ENCODE results near the gene CDK5RAP1. TPM values are rescaled to one million over a fixed set of nuclear protein-coding genes. Genes with fewer than 3 reads are reported as not detected.
"Not testable (repeated sequence)": the region's sequence is repeated elsewhere in the genome, so short reads cannot be mapped to it uniquely, and the experiment has no call there.

CDK5RAP1 gene
- total and polyA plus RNA-seq, 11 donors: 17.6 to 34.9 (median 21.2) TPM

DNA sequence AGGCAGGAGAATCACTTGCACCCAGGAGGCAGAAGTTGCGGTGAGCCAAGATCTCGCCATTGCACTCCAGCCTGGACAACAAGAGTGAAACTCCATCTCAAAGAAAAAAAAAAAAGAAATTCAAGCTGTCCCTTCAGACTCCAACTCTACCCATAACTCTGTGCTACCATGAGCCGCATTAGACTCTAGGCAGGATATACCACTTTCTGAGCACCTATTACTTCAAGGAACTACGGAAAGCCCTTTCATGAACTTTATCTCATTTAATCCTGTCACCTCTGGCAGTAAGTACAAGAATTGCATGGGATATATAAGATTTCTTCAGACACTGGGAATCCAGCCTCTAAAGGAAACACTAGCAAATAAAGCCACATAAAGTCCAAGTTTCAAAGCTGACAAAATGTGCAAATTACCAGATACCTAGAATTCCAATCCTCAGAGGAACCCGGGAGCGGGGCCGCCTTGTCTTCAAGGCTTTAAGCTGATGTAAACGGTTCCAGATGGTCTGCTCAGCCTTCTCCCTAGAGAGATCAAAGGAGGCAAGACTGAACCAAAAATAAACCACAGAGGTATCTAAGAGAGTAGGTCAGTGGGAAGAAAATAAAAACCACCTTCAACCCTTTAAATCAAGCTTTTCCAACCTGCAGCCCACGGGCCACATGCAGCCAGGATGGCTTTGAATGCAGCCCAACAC is 9.4 kb downstream of the CDK5RAP1 start:
- no peak for ATAC-seq
- no peak for DNase-seq
- Histone ChIP-seq H3K27ac (no peak overlapping the region), H3K27me3 (no peaks in the 10 kb centered on the region), H3K4me1 (peaks cover 0 to 2% (median 0%) of the 10 kb centered on the region in 12 donors), H3K36me3 (peaks cover 0 to 88% (median 69%) of the 10 kb centered on the region in 9 donors), H3K9me3 (no peaks in the 10 kb centered on the region), H3K4me3 (no peak overlapping the region)
- TF ChIP-seq, protein P1, sequence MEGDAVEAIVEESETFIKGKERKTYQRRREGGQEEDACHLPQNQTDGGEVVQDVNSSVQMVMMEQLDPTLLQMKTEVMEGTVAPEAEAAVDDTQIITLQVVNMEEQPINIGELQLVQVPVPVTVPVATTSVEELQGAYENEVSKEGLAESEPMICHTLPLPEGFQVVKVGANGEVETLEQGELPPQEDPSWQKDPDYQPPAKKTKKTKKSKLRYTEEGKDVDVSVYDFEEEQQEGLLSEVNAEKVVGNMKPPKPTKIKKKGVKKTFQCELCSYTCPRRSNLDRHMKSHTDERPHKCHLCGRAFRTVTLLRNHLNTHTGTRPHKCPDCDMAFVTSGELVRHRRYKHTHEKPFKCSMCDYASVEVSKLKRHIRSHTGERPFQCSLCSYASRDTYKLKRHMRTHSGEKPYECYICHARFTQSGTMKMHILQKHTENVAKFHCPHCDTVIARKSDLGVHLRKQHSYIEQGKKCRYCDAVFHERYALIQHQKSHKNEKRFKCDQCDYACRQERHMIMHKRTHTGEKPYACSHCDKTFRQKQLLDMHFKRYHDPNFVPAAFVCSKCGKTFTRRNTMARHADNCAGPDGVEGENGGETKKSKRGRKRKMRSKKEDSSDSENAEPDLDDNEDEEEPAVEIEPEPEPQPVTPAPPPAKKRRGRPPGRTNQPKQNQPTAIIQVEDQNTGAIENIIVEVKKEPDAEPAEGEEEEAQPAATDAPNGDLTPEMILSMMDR (IDR thresholded peaks at IDR 0.05): no peak
- no peak for TF ChIP-seq POLR2A (IDR thresholded peaks at IDR 0.05)
- intact Hi-C loops (cut with DNase I): no loop called here
- 72 to 74% (median 73%) methylated on average over 9 of the region's 9 CpGs for WGBS, 4 donors

DNA sequence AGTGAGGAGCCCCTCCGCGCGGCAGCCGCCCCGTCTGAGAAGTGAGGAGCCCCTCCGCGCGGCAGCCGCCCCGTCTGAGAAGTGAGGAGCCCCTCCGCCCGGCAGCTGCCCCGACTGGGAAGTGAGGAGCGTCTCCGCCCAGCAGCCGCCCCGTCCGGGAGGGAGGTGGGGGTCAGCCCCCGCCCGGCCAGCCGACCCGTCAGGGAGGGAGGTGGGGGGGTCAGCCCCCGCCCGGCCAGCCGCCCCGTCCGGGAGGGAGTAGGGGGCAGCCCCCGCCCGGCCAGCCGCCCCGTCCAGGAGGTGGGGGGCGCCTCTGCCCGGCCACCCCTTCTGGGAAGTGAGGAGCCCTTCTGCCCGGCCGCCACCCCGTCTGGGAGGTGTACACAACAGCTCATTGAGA is 12.0 kb downstream of the CDK5RAP1 start:
- H3K4me3 ChIP-seq; intact Hi-C loops (cut with DNase I); H3K9me3 ChIP-seq; DNase-seq; H3K27me3 ChIP-seq; ATAC-seq; H3K27ac ChIP-seq; H3K4me1 ChIP-seq: not testable (repeated sequence)
- H3K36me3 ChIP-seq: peaks cover 0 to 88% (median 74%) of the 10 kb centered on the region in 9 donors
- 95 to 99% (median 98%) methylated on average over 14 to 36 of the region's 36 CpGs for WGBS, 4 donors

DNA sequence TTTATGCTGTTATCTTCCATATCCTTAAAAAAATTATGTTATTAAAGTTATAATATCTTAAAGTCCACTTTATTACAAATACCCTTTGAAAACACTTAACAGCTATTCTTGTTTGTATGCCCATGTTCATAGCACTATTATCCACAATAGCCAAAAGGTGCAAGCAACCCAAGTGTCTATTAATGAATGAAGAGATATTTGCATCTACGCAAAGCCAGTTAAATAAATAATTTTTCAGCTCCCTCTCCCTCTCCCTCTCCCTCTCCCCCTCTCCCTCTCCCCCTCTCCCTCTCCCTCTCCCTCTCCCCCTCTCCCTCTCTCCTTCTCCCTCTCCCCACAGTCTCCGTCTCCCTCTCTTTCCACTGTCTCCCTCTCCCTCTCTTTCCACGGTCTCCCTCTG is 13.1 kb downstream of the CDK5RAP1 start:
- no peaks in the 10 kb centered on the region for H3K9me3 ChIP-seq
- DNase-seq (no peak), ATAC-seq (no peak)
- peaks cover 0 to 5% (median 0%) of the 10 kb centered on the region in 12 donors for H3K4me1 ChIP-seq
- peaks cover 0 to 90% (median 77%) of the 10 kb centered on the region in 9 donors for H3K36me3 ChIP-seq
- whole genome bisulfite sequencing, 4 donors: 90 to 96% (median 94%) methylated on average over 3 of the region's 3 CpGs
- H3K4me3 ChIP-seq: no peak overlapping the region
- H3K27me3 ChIP-seq: no peaks in the 10 kb centered on the region
- no peak overlapping the region for H3K27ac ChIP-seq
- no peak for TF ChIP-seq POLR2A (IDR thresholded peaks at IDR 0.05)
- TF ChIP-seq, protein P1 (IDR thresholded peaks at IDR 0.05): no peak
- intact Hi-C loops (cut with DNase I): no loop called here

DNA sequence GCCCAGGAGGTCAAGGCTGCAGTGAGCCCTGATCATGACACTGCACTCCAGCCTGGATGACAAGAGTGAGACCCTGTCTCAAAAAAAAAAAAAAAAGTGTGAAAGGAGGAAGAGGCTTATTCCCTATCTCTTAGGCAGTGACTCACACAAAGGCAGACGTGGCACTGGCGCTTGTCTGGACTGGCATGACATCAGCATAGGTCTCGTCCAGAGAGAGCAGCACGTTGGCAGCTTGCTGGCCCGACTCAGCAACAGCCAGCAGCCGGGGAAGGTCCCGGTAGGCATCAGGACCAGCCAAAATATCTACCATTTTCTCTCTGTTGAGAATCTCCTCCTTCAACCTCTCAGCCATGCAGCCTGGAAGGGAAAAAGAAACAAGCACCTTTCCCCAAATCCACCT is 14.1 kb downstream of the CDK5RAP1 start:
- H3K4me1 ChIP-seq: peaks cover 0 to 5% (median 0%) of the 10 kb centered on the region in 12 donors
- TF ChIP-seq POLR2A (IDR thresholded peaks at IDR 0.05): no peak
- TF ChIP-seq, protein P1 (IDR thresholded peaks at IDR 0.05): no peak
- ATAC-seq (peak; percentile 87 to 97 (median 96)), DNase-seq (peak; percentile 50 to 82 (median 69))
- H3K9me3 ChIP-seq: no peaks in the 10 kb centered on the region
- H3K4me3 ChIP-seq: no peak overlapping the region
- peaks cover 0 to 90% (median 80%) of the 10 kb centered on the region in 9 donors for H3K36me3 ChIP-seq
- H3K27me3 ChIP-seq: no peaks in the 10 kb centered on the region
- 41 to 74% (median 54%) methylated on average over 7 of the region's 7 CpGs for WGBS, 4 donors
- intact Hi-C loops (cut with DNase I): no loop called here
- peak overlapping the region in 4 of 12 donors; percentile 2 to 48 (median 30) for H3K27ac ChIP-seq

Measured in heart left ventricle (tissue), 16 donors.